BJ (cell line): ENCODE measurements around the gene GABRB1. TPM values are rescaled to one million over a fixed set of nuclear protein-coding genes. Genes with fewer than 3 reads are reported as not detected.

Experiments used
- CTCF ChIA-PET: fragments of 350-600 bp; formaldehyde crosslinking; extraction: SDS; loops from one replicate; lab custom pipeline; 2021; ENCODE audit warnings: antibody characterized with exemption, inconsistent platforms; lab: Yijun Ruan, JAX
- POLR2A ChIA-PET: fragments of 300-600 bp; sonication (Branson Sonifier 250); formaldehyde crosslinking; extraction: SDS; loops from one replicate; lab custom pipeline; 2021; ENCODE audit warnings: antibody characterized with exemption; lab: Charles Lee
- DNase-seq: peaks from one replicate; pipeline ENCODE4 v3.0.0-alpha.2; 2011; ENCODE audit warnings: low read depth
- H3K27me3 ChIP-seq: 2 replicates; pipeline ENCODE4 v1.6.0; 2011; ENCODE audit warnings: low read length; ENCODE audit not compliant: control insufficient read depth, insufficient read depth
- H3K36me3 ChIP-seq: 2 replicates; pipeline ENCODE4 v1.5.1; 2011; ENCODE audit warnings: low read length; ENCODE audit not compliant: control insufficient read depth, insufficient read depth
- H3K4me3 ChIP-seq: 2 replicates; pipeline ENCODE4 v1.5.1; 2011; ENCODE audit warnings: low read depth, mild to moderate bottlenecking, control low read depth, low read length
- CTCF ChIP-seq: IDR thresholded peaks from 2 replicates; pipeline ENCODE4 v1.5.1; 2011; ENCODE audit warnings: low read depth, mild to moderate bottlenecking, control low read depth, inconsistent platforms, low read length, moderate library complexity; ENCODE audit not compliant: insufficient read depth
- polyA plus RNA-seq: library from polyadenylated mRNA; depleted of rRNA; stranded (reverse); fragments of >200 nt; gene quantifications from 2 replicates; pipeline ENCODE4 v1.2.3, GENCODE V29; 2011

The GABRB1 gene
- polyA plus RNA-seq, 1 experiment, result not detected

DNA sequence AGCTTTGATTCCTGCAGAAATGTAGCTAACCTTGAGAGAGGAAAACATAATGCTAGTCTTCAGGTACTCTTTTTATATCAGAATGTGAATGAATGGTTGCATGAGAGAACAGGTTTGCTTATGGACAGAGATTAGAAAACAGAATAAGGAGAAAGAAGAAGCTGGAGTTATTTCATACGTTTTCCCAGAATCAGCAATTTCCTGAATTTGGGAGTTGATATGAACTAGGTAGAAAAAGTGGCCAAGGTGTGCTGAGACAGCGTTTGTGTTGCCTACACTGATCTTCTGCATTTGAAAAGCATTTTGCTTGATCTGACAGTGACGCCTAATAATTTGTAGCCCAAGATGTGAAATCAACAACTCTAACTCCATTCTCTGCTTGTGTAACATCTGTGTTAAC is 12.5 kb downstream of the GABRB1 start:
- no peak for DNase-seq
- no peaks in the 10 kb centered on the region for H3K36me3 ChIP-seq
- ChIA-PET CTCF (no interaction called here), POLR2A (no interaction called here)
- H3K4me3 ChIP-seq, result no peak overlapping the region
- no peak for TF ChIP-seq CTCF
- H3K27me3 ChIP-seq, result no peaks in the 10 kb centered on the region

GRCh38 chr4:47045261-47045660 is 13.9 kb downstream of the GABRB1 start:
- Histone ChIP-seq H3K36me3 (no peaks in the 10 kb centered on the region), H3K4me3 (no peak overlapping the region), H3K27me3 (no peaks in the 10 kb centered on the region)
- POLR2A ChIA-PET, result no interaction called here
- no peak for DNase-seq
- no peak for TF ChIP-seq CTCF
- CTCF ChIA-PET, result no interaction called here

DNA sequence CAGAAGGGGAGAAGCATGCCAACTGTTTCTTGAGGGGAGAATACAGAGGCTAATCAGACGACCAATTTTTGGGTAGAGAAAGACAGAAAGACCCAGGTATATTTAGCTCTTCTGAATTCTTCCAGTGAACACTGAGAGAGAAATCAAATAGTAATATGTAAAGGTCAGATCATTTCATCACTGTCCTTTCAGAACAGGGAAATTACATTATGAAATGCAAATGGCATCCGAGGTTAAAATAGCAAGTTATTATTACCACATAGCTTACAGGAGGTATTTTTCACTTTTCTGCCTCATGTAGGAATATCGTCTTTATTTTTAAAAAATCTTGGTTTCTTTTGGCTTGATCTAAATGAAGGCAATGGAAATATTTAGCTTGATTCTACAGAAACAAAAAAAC is 18.0 kb downstream of the GABRB1 start:
- Histone ChIP-seq H3K36me3 (no peaks in the 10 kb centered on the region), H3K4me3 (no peak overlapping the region), H3K27me3 (no peaks in the 10 kb centered on the region)
- no peak for TF ChIP-seq CTCF
- ChIA-PET POLR2A (no interaction called here), CTCF (no interaction called here)
- no peak for DNase-seq

DNA sequence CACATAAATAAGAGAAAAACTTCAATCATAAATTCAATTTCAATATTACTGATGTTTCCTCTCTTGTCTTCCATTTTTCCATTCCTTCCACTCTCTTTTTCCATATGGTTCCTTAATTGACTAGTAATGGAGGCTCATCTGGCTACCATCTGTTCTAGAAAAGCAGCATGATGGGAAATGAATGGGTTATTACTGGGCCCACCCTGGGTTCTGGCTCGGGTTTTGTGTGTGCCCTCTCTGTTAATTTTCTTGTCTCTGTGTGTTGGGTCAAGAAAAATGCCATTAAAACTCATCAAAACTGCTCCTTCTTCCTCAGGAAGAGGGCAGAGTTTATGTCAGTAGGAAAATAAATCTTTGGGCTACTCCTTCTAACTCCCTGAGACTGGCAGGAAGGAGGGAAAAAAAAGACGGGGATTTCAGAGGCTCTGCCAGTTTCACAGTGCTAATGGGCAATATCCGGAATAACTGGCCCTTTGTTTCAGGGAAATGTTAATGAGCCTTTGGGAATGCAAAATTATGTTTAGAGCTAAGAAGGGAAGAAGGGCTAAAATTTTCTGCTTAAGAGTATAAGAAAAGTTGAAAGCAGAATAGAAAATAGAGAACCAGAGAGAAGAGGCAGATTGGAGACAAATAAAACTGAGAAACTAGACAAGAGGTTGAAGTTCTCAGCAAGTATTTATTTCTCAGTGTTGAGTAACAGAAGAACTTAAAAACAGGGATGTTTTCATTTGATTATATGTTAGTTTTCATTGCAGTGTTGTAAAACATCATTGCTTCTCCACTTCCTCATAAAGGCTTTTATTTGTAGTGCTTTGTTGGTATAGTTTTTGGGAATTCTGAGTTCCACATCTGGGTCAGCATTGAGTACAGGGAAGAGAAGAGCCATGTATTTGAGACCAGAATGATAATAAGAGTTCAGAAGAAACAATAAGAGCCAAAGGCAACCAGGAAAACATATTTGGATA is 19.7 kb downstream of the GABRB1 start:
- DNase-seq, result no peak
- Histone ChIP-seq H3K4me3 (no peak overlapping the region), H3K36me3 (no peaks in the 10 kb centered on the region), H3K27me3 (no peaks in the 10 kb centered on the region)
- POLR2A ChIA-PET, result no interaction called here
- CTCF ChIA-PET, result no interaction called here
- no peak for TF ChIP-seq CTCF

GRCh38 chr4:47053485-47053884 is 22.1 kb downstream of the GABRB1 start:
- POLR2A ChIA-PET, result no interaction called here
- no peak overlapping the region for H3K4me3 ChIP-seq
- CTCF ChIA-PET, result no interaction called here
- TF ChIP-seq CTCF, result no peak
- no peak for DNase-seq
- no peaks in the 10 kb centered on the region for H3K36me3 ChIP-seq
- H3K27me3 ChIP-seq, result no peaks in the 10 kb centered on the region
